Spinal cord (tissue), 10 donors: ENCODE measurements around the gene RASGRF1. TPM values are rescaled to one million over a fixed set of nuclear protein-coding genes. Genes with fewer than 3 reads are reported as not detected.
"Not testable (repeated sequence)": the region's sequence is repeated elsewhere in the genome, so short reads cannot be mapped to it uniquely, and the experiment has no call there.

Source experiments
- DNase-seq, 6 donors: peaks; one replicate each; pipeline versions ENCODE4 v3.0.0 to v3.0.0-alpha.2; 2013 to 2015; ENCODE audit warnings: low spot score in 6 of 6, low read depth in 4 of 6
- H3K27ac ChIP-seq: one replicate; pipeline ENCODE4 v1.5.1; 2013; ENCODE audit warnings: low read depth, low read length, control low read depth
- H3K27me3 ChIP-seq: one replicate; pipeline ENCODE4 v1.6.1; 2013; ENCODE audit warnings: low read length; ENCODE audit not compliant: control insufficient read depth, insufficient read depth
- H3K36me3 ChIP-seq: one replicate; pipeline ENCODE4 v1.6.1; 2013; ENCODE audit warnings: low read length; ENCODE audit not compliant: control insufficient read depth, insufficient read depth
- H3K4me1 ChIP-seq: one replicate; pipeline ENCODE4 v1.6.1; 2013; ENCODE audit warnings: low read length; ENCODE audit not compliant: control insufficient read depth, insufficient read depth
- H3K4me3 ChIP-seq: one replicate; pipeline ENCODE4 v1.5.1; 2013; ENCODE audit warnings: low read depth, low read length, control low read depth
- H3K9me3 ChIP-seq: one replicate; pipeline ENCODE4 v1.6.1; 2013; ENCODE audit warnings: low read length; ENCODE audit not compliant: control insufficient read depth, insufficient read depth
- WGBS: methylation state at CpG from one replicate; pipeline ENCODE4 v1.1.5; 2013; ENCODE audit warnings: missing lambda C conversion rate; ENCODE audit not compliant: insufficient coverage; 5-methylcytosine and 5-hydroxymethylcytosine counted together
- polyA plus RNA-seq, 2 donors: library from polyadenylated mRNA; unstranded; fragments of 120-200 nt; gene quantifications; one replicate each; pipeline ENCODE4 v1.2.1, GENCODE V29; 2013; ENCODE audit not compliant: insufficient read length in 2 of 2
- total RNA-seq, 2 donors: library from RNA; depleted of rRNA in 1 of 2; stranded (reverse); fragments of 120-200 nt in 1 of 2; fragments of >200 nt in 1 of 2; gene quantifications; one replicate each; pipeline versions ENCODE4 v1.2.3 to v1.2.4, GENCODE V29; 2013 to 2014
- donor health status: healthy.

RASGRF1 gene
- total and polyA plus RNA-seq, 4 donors, result 4.9 to 42.0 (median 28.1) TPM

DNA sequence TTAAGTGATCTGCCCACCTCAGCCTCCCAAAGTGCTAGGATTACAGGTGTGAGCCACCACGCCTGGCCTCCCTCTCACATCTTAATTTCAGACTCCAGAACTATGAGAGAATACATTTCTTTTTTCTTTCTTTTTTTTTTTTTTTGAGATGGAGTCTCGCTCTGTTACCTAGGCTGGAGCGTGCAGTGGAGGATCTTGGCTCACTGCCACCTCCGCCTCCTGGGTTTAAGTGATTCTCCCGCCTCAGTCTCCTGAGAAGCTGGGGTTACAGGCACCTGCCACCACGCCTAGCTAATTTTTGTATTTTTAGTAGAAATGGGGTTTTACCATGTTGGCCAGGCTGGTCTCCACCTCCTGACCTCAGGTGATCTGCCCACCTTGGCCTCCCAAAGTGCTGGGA is 95.4 kb downstream of the RASGRF1 start:
- not testable (repeated sequence) for H3K4me3 ChIP-seq, H3K9me3 ChIP-seq, DNase-seq, H3K27ac ChIP-seq, H3K27me3 ChIP-seq
- Histone ChIP-seq H3K4me1 (peaks cover 28% of the 10 kb centered on the region), H3K36me3 (peaks cover 65% of the 10 kb centered on the region)
- WGBS, result 65% methylated on average over 4 of the region's 6 CpGs

DNA sequence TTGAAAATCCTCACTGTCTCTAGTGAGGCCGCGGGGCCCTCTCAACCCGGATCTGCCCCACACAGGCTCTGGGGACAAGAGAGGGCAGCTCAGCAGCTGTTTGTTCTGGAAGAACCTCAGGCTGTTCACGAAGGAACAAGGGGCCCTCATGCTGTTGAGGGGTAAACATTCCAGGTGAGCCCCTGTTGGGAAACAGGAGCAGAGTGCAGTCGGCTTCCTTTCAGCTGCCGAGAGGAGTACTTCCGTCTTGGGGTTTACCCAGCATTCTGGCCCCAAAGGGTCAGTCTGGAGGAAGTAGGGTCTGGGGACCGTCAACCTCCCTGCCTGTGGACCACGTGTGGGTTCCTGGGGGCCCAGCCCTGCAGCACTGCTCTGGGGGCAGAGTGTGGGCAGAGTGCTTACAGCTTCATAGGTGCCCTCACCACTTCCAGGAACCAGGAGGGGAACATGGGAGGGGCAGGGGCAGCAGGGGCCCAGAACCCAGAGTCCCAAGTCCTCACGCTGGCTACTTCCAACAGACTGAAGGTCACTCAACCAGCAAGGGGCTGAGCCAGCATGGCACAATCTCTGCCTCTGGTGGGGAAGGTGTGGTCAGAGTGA is 96.5 kb downstream of the RASGRF1 start:
- Histone ChIP-seq H3K9me3 (no peaks in the 10 kb centered on the region), H3K4me1 (peaks cover 28% of the 10 kb centered on the region), H3K27ac (no peak overlapping the region), H3K36me3 (peaks cover 55% of the 10 kb centered on the region), H3K27me3 (no peaks in the 10 kb centered on the region), H3K4me3 (no peak overlapping the region)
- DNase-seq, result no peak
- 62% methylated on average over 8 of the region's 10 CpGs for WGBS

DNA sequence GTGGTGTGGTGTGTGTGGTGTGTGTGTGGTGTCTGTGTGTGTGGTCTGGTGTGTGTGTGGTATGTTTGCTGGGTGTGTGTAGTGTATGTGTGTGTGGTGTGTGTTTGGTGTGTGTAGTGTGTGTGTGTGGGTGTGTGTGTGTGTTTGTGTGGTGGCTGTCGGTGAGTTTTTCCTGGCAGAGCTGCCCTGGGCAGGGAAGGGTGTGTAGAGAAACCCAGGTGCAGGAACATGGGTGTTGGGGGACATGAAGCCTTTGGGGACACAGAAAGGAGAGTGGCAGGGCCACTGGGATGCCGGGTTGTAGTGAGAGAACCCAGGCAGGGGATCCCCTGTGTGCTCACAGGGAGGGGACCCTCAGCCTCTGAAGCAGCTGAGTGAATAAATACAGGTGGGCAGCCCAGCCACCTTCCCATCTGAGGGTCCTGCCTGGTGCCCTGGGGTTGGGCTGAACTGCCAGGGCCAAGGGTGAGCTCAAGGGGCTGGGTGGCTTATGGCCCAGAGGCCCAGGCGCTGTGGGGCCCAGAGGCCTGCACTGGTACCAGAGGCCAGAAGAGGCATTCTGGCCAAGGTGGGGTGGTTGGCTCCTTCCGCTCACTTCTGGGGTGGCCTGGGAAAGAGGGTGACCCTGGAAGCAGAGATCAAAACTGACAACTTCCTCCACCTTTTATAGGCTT is 97.2 kb downstream of the RASGRF1 start:
- no peak overlapping the region for H3K4me3 ChIP-seq
- H3K36me3 ChIP-seq, result peaks cover 50% of the 10 kb centered on the region
- H3K4me1 ChIP-seq, result peaks cover 28% of the 10 kb centered on the region
- no peaks in the 10 kb centered on the region for H3K9me3 ChIP-seq
- 88% methylated on average over 3 of the region's 4 CpGs for WGBS
- DNase-seq, result no peak
- H3K27me3 ChIP-seq, result no peaks in the 10 kb centered on the region
- H3K27ac ChIP-seq, result no peak overlapping the region

DNA sequence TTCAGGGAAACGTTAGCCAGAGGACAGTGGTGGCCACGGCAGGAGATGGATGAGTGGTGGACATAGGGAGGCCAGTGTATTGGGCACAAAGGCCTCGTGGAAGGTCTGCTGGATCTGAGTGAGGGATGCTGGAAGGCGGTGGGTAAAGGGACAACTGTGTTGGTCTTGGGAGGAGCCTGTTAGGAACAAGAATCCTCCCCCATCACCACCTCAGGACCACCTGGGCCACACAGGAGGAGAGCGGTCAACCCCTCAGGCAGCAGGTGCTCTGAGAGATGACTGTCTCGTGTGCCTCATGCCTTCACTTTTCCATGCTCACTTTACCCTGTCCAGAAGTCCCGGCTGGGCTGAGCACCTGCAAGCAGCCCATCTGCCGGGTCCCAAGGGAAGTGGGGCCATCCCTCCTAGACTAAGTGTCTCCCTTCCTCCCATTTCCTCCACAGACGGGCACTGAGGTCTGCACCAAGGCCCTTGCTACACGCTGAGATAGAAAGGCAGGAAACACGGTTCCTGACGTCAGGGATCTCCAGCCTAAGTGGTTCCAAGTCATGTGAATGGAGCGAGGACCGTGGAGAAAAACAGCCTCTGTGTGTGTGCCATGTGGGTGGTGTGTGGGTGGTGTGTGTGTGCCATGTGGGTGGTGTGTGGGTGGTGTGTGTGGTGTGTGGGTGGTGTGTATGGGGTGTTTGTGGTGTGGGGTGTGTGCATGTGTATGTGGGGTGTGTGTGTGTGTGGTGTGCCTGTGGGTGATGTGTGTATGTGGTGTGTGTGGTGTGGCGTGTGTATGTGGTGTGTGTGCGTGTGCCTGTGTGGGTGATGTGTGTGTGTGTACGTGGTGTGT is 97.9 kb downstream of the RASGRF1 start:
- Histone ChIP-seq H3K27me3 (no peaks in the 10 kb centered on the region), H3K36me3 (peaks cover 44% of the 10 kb centered on the region), H3K9me3 (no peaks in the 10 kb centered on the region), H3K4me1 (peaks cover 28% of the 10 kb centered on the region), H3K4me3 (no peak overlapping the region), H3K27ac (no peak overlapping the region)
- WGBS, result 85% methylated on average over 13 of the region's 17 CpGs
- DNase-seq, result no peak

DNA sequence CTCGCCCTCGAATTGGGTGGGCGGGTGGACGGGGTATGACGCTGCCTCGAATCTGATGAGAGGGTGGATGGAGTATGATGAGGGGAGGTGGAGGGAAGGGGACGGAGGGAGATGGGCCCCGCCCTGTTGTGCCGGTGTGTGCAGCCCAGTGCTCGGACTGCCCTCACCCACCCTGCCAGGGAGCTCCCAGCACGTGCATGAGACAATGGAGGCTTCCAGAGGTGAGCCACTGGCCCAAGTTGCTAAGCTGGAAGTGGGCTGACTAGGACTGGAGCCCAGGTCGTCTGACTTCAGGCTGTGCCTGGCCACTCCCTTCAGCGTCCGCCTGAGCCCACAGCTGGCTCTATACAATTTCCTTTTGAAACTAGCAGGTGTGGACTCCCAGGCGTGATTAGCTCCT is 98.7 kb downstream of the RASGRF1 start:
- 88% methylated on average over 15 of the region's 15 CpGs for WGBS
- DNase-seq, result no peak
- H3K27ac ChIP-seq, result no peak overlapping the region
- no peaks in the 10 kb centered on the region for H3K9me3 ChIP-seq
- H3K27me3 ChIP-seq, result no peaks in the 10 kb centered on the region
- no peak overlapping the region for H3K4me3 ChIP-seq
- peaks cover 28% of the 10 kb centered on the region for H3K4me1 ChIP-seq
- peaks cover 43% of the 10 kb centered on the region for H3K36me3 ChIP-seq

DNA sequence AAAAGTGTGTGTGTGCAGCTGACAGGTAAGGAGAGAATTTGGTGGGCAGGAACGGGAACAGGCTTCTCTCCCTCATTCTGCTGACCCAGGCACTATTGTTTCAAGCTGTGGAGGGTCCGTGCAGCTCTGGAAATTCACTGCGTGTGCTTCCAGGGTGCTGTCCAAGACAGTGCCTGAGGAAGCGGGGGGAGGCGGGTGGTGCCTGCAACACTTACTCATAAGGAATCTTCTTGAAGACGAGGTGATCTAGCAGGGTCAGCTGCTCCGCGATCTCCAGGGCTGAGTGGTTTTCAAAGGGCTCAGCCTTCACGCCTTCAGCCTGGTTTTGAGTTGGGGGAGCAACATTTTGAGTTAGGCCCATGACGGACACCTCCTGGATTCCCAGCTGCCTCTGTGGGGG is 99.1 kb downstream of the RASGRF1 start:
- Histone ChIP-seq H3K4me3 (no peak overlapping the region), H3K9me3 (no peaks in the 10 kb centered on the region), H3K36me3 (peaks cover 39% of the 10 kb centered on the region), H3K27ac (no peak overlapping the region), H3K27me3 (no peaks in the 10 kb centered on the region), H3K4me1 (peaks cover 28% of the 10 kb centered on the region)
- DNase-seq, result no peak
- 97% methylated on average over 6 of the region's 10 CpGs for WGBS

DNA sequence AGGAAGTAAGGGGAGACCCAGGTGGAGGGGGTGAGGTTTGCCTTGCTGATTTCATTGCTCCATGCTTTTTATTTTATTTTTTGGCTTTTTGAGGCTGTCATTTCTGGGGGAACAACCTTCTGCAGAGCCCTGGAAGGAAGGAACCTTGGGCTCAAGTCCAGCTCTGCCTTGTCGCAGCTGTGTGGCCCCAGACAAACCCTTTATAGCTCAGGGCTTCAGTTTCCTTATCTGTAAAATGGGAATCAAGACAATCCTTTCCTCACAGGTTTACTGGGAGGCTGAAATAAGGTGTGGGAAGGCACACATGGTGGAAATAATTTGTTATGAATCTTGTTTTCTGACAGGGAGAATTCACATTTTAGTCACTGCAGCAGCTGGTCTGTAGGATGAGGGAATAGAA is 100.3 kb downstream of the RASGRF1 start:
- peaks cover 30% of the 10 kb centered on the region for H3K36me3 ChIP-seq
- H3K27ac ChIP-seq, result no peak overlapping the region
- no peaks in the 10 kb centered on the region for H3K27me3 ChIP-seq
- no peak overlapping the region for H3K4me3 ChIP-seq
- DNase-seq, result no peak
- no CpG with 5 or more reads among the region's 1 CpG for WGBS
- H3K4me1 ChIP-seq, result peaks cover 28% of the 10 kb centered on the region
- H3K9me3 ChIP-seq, result no peaks in the 10 kb centered on the region

DNA sequence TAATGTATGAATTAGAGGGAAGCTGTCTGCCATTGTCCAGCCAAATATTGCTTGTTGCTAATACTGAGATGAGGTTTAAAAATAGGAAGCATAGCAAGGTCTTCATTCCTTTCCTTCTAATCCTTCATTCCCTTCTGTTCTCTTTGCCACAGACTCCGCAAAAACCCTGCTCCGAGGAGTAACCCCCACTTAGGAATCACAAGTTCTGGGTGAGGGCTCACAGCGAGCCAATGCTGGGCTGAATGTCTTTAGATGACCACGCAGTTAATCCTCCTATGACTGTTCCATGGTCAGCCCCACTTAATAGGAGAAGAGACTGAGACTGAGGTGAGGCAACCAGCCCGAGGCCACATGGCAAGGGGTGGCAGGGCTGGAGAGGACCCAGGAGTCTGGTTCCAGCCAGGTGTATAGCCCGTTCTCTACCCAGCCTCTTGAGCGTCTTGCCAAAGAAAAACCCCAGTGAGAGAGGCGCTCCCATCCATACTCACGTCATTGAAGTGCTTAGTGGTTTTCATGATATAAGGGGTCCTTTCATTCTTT is 100.8 kb downstream of the RASGRF1 start:
- H3K9me3 ChIP-seq, result no peaks in the 10 kb centered on the region
- H3K36me3 ChIP-seq, result peaks cover 32% of the 10 kb centered on the region
- peaks cover 28% of the 10 kb centered on the region for H3K4me1 ChIP-seq
- DNase-seq, result no peak
- no peak overlapping the region for H3K27ac ChIP-seq
- no peak overlapping the region for H3K4me3 ChIP-seq
- 57% methylated on average over 1 of the region's 9 CpGs for WGBS
- no peaks in the 10 kb centered on the region for H3K27me3 ChIP-seq

DNA sequence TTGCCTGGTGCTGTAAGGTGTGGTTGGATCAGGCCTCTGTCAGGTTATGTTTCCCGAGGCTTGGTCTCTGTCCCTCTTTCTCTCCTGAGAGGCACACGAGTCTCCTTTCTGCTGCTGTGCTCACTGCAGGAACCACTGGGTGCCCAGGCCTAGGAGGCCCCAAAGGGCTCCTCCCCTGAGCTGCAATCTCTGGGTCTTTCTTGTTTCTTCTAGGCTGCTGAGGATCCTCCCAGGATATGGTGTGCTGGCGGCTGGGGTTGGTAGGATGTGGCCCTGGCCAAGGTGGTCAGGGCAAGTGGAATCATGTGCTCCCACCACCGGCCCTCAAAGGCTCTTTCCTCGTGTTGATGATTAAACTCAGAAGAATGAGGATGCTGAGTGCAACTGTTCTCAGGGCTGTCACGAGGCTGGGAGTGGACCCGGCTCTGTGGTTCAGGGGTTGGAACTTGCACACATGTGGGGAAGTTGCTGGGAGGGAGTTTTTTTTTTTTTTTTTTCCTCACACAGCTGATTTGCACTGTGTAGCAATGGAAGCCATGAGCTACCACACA is 102.1 kb downstream of the RASGRF1 start:
- Histone ChIP-seq H3K4me1 (peaks cover 18% of the 10 kb centered on the region), H3K4me3 (no peak overlapping the region), H3K27me3 (no peaks in the 10 kb centered on the region), H3K36me3 (peaks cover 34% of the 10 kb centered on the region), H3K9me3 (no peaks in the 10 kb centered on the region), H3K27ac (no peak overlapping the region)
- WGBS, result 63% methylated on average over 6 of the region's 7 CpGs
- DNase-seq, result peak in 1 of 6 donors; percentile 21
